Activated T-cell treated with anti-CD3 and anti-CD28 coated beads, Interleukin-2, amount 50 U/mL, for 24 hours (primary cell): ENCODE measurements around the gene DSG1.

Experiments used
- DNase-seq: peaks from one replicate; pipeline ENCODE4 v3.0.0-alpha.2; 2020
- H3K27ac Mint-ChIP-seq: 2 replicates; pipeline ENCODE4 v1.8.0; 2020; ENCODE audit warnings: mild to moderate bottlenecking, mixed read lengths
- H3K27me3 Mint-ChIP-seq: 2 replicates; pipeline ENCODE4 v1.8.0; 2020; ENCODE audit warnings: mixed read lengths
- H3K36me3 Mint-ChIP-seq: 2 replicates; pipeline ENCODE4 v1.8.0; 2020; ENCODE audit warnings: low read depth, mixed read lengths
- H3K4me1 Mint-ChIP-seq: 2 replicates; pipeline ENCODE4 v1.8.0; 2020; ENCODE audit warnings: low read depth, mixed read lengths
- H3K4me3 Mint-ChIP-seq: 2 replicates; pipeline ENCODE4 v1.8.0; 2020; ENCODE audit warnings: mild to moderate bottlenecking, moderate library complexity, mixed read lengths
- H3K9me3 Mint-ChIP-seq: 2 replicates; pipeline ENCODE4 v1.8.0; 2020; ENCODE audit warnings: mixed read lengths

Gene DSG1

GRCh38 chr18:31380912-31381311 is 63.0 kb downstream of the DSG1 start:
- Mint-ChIP-seq H3K27ac (no peak overlapping the region), H3K36me3 (no peaks in the 10 kb centered on the region), H3K27me3 (no peaks in the 10 kb centered on the region), H3K4me3 (no peak overlapping the region), H3K4me1 (no peaks in the 10 kb centered on the region), H3K9me3 (no peaks in the 10 kb centered on the region)
- no peak for DNase-seq

GRCh38 chr18:31382107-31382506 is 64.1 kb downstream of the DSG1 start:
- Mint-ChIP-seq H3K36me3 (no peaks in the 10 kb centered on the region), H3K4me3 (no peak overlapping the region), H3K9me3 (no peaks in the 10 kb centered on the region), H3K27me3 (no peaks in the 10 kb centered on the region), H3K4me1 (no peaks in the 10 kb centered on the region), H3K27ac (no peak overlapping the region)
- DNase-seq, result no peak

- no peaks in the 10 kb centered on the region for H3K27me3 Mint-ChIP-seq
- H3K9me3 Mint-ChIP-seq, result no peaks in the 10 kb centered on the region
Measured at GRCh38 chr18:31386741-31387140, 68.8 kb downstream of the DSG1 start.

GRCh38 chr18:31393286-31393685 is 75.3 kb downstream of the DSG1 start:
- DNase-seq, result no peak
- H3K4me3 Mint-ChIP-seq, result no peak overlapping the region

More at GRCh38 chr18:31386741-31387140, 68.8 kb downstream of the DSG1 start:
- Mint-ChIP-seq H3K4me3 (no peak overlapping the region), H3K4me1 (no peaks in the 10 kb centered on the region), H3K36me3 (no peaks in the 10 kb centered on the region), H3K27ac (no peak overlapping the region)
- no peak for DNase-seq

GRCh38 chr18:31396796-31397612 is 79.0 kb downstream of the DSG1 start:
- Mint-ChIP-seq H3K27me3 (no peaks in the 10 kb centered on the region), H3K9me3 (no peaks in the 10 kb centered on the region), H3K4me3 (no peak overlapping the region), H3K4me1 (no peaks in the 10 kb centered on the region), H3K27ac (no peak overlapping the region), H3K36me3 (no peaks in the 10 kb centered on the region)
- DNase-seq, result no peak

More at GRCh38 chr18:31393286-31393685, 75.3 kb downstream of the DSG1 start:
- Mint-ChIP-seq H3K4me1 (no peaks in the 10 kb centered on the region), H3K27ac (no peak overlapping the region), H3K9me3 (no peaks in the 10 kb centered on the region), H3K27me3 (no peaks in the 10 kb centered on the region), H3K36me3 (no peaks in the 10 kb centered on the region)

- Mint-ChIP-seq H3K4me3 (no peak overlapping the region), H3K4me1 (no peaks in the 10 kb centered on the region), H3K36me3 (no peaks in the 10 kb centered on the region), H3K9me3 (no peaks in the 10 kb centered on the region), H3K27me3 (no peaks in the 10 kb centered on the region), H3K27ac (no peak overlapping the region)
- DNase-seq, result no peak
Measured at GRCh38 chr18:31398191-31398590, 80.2 kb downstream of the DSG1 start.

GRCh38 chr18:31399306-31400032 is 81.5 kb downstream of the DSG1 start:
- H3K36me3 Mint-ChIP-seq, result no peaks in the 10 kb centered on the region
- no peaks in the 10 kb centered on the region for H3K4me1 Mint-ChIP-seq
- no peaks in the 10 kb centered on the region for H3K9me3 Mint-ChIP-seq
- no peak for DNase-seq
- H3K27me3 Mint-ChIP-seq, result no peaks in the 10 kb centered on the region
- H3K27ac Mint-ChIP-seq, result no peak overlapping the region
- H3K4me3 Mint-ChIP-seq, result no peak overlapping the region

- Mint-ChIP-seq H3K9me3 (no peaks in the 10 kb centered on the region), H3K36me3 (no peaks in the 10 kb centered on the region), H3K27me3 (no peaks in the 10 kb centered on the region), H3K27ac (no peak overlapping the region), H3K4me1 (no peaks in the 10 kb centered on the region), H3K4me3 (no peak overlapping the region)
- no peak for DNase-seq
Measured at GRCh38 chr18:31401156-31402025, 83.4 kb downstream of the DSG1 start.

- no peak overlapping the region for H3K27ac Mint-ChIP-seq
- no peaks in the 10 kb centered on the region for H3K36me3 Mint-ChIP-seq
- no peaks in the 10 kb centered on the region for H3K4me1 Mint-ChIP-seq
- no peaks in the 10 kb centered on the region for H3K9me3 Mint-ChIP-seq
- DNase-seq, result no peak
- H3K27me3 Mint-ChIP-seq, result no peaks in the 10 kb centered on the region
- H3K4me3 Mint-ChIP-seq, result no peak overlapping the region
Measured at GRCh38 chr18:31402026-31402373, 84.0 kb downstream of the DSG1 start.

GRCh38 chr18:31403409-31403808 is 85.4 kb downstream of the DSG1 start:
- H3K27ac Mint-ChIP-seq, result no peak overlapping the region
- H3K9me3 Mint-ChIP-seq, result no peaks in the 10 kb centered on the region
- no peaks in the 10 kb centered on the region for H3K36me3 Mint-ChIP-seq
- no peaks in the 10 kb centered on the region for H3K27me3 Mint-ChIP-seq
- no peaks in the 10 kb centered on the region for H3K4me1 Mint-ChIP-seq
- H3K4me3 Mint-ChIP-seq, result no peak overlapping the region
- no peak for DNase-seq
